H1 (cell line): ENCODE results near the gene DOCK10. TPM values are rescaled to one million over a fixed set of nuclear protein-coding genes. Genes with fewer than 3 reads are reported as not detected.

Experiments used
- CTCF ChIA-PET: fragments of 300-600 bp; sonication (Branson Sonifier 250); formaldehyde crosslinking; loops from one replicate; lab custom pipeline; 2021; ENCODE audit not compliant: partially characterized antibody; lab: Charles Lee
- POLR2A ChIA-PET: fragments of 300-600 bp; sonication (Branson Sonifier 250); formaldehyde crosslinking; loops from one replicate; lab custom pipeline; 2021; ENCODE audit warnings: inconsistent platforms; ENCODE audit not compliant: partially characterized antibody; lab: Charles Lee
- DNase-seq, 2 experiments: peaks; one replicate each; pipeline versions ENCODE4 v3.0.0 to v3.0.0-alpha.2; 2010 to 2022; ENCODE audit warnings: low spot score in 2 of 2, low read depth in 1 of 2, mixed read lengths in 1 of 2
- FAIRE-seq: peaks from 2 replicates; lab custom pipeline; 2011; peaks lifted over from hg19 to GRCh38; lab: Jason Lieb, UNC
- H2AFZ ChIP-seq: 2 replicates; pipeline ENCODE4 v1.8.1; 2012; ENCODE audit warnings: low read length, inconsistent platforms
- H2AK5ac ChIP-seq: 2 replicates; pipeline ENCODE4 v1.6.1; 2013; ENCODE audit warnings: low read depth, low read length
- H2BK120ac ChIP-seq: replicated peaks from 2 replicates; pipeline ENCODE3; 2013; ENCODE audit warnings: low read depth, low read length, inconsistent platforms
- H2BK12ac ChIP-seq: 2 replicates; pipeline ENCODE4 v1.6.1; 2013; ENCODE audit warnings: low read depth, low read length
- H2BK15ac ChIP-seq: 2 replicates; pipeline ENCODE4 v1.6.1; 2013; ENCODE audit warnings: low read length
- H2BK20ac ChIP-seq: 2 replicates; pipeline ENCODE4 v1.6.1; 2013; ENCODE audit warnings: low read length
- H2BK5ac ChIP-seq: 2 replicates; pipeline ENCODE4 v1.6.1; 2013; ENCODE audit warnings: low read depth, low read length
- H3K14ac ChIP-seq: 2 replicates; pipeline ENCODE4 v1.6.1; 2013; ENCODE audit warnings: inconsistent platforms; ENCODE audit not compliant: insufficient read length
- H3K18ac ChIP-seq: 2 replicates; pipeline ENCODE4 v1.6.1; 2013; ENCODE audit warnings: low read length; ENCODE audit errors: extremely low read depth
- H3K23ac ChIP-seq: 2 replicates; pipeline ENCODE4 v1.6.1; 2013; ENCODE audit warnings: inconsistent platforms; ENCODE audit not compliant: insufficient read length
- H3K23me2 ChIP-seq: 2 replicates; pipeline ENCODE4 v1.6.1; 2013; ENCODE audit warnings: low read depth, low read length
- H3K27ac ChIP-seq: 2 replicates; pipeline ENCODE4 v1.6.1; 2011; ENCODE audit warnings: low read depth, low read length, inconsistent platforms
- H3K27me3 ChIP-seq, 4 experiments: replicated peaks in 1 of 4; 1 replicate in 1 of 4; 2 replicates in 3 of 4; pipeline versions ENCODE4 v1.6.1 to v1.8.1; 2011 to 2013; ENCODE audit warnings: low read length in 3 of 4, mild to moderate bottlenecking in 3 of 4, inconsistent platforms in 2 of 4, mixed read lengths in 2 of 4, moderate library complexity in 1 of 4; ENCODE audit not compliant: control insufficient read depth in 3 of 4, insufficient read depth in 3 of 4; ENCODE audit errors: extremely low read depth in 1 of 4
- H3K36me3 ChIP-seq, 4 experiments: 2 replicates each; pipeline versions ENCODE4 v1.6.1 to v1.8.1; 2011 to 2013; ENCODE audit warnings: mild to moderate bottlenecking in 4 of 4, low read length in 3 of 4, moderate library complexity in 2 of 4, control low read depth in 1 of 4, inconsistent platforms in 1 of 4; ENCODE audit not compliant: insufficient read depth in 4 of 4, control insufficient read depth in 2 of 4
- H3K4ac ChIP-seq: replicated peaks from 2 replicates; pipeline ENCODE3; 2013; ENCODE audit warnings: low read length, low read depth, mixed read lengths, inconsistent platforms; ENCODE audit not compliant: insufficient read length
- H3K4me1 ChIP-seq, 4 experiments: replicated peaks in 1 of 4; 1 replicate in 1 of 4; 2 replicates in 3 of 4; pipeline versions ENCODE4 v1.6.1 to v1.8.1; 2011 to 2013; ENCODE audit warnings: low read length in 3 of 4, inconsistent platforms in 2 of 4, mixed read lengths in 1 of 4; ENCODE audit not compliant: insufficient read depth in 4 of 4, control insufficient read depth in 3 of 4
- H3K4me2 ChIP-seq, 2 experiments: 2 replicates each; pipeline versions ENCODE4 v1.6.1 to v1.8.1; 2011 to 2013; ENCODE audit warnings: low read depth in 2 of 2, low read length in 2 of 2, control low read depth in 1 of 2, inconsistent platforms in 1 of 2, mild to moderate bottlenecking in 1 of 2; ENCODE audit not compliant: insufficient read depth in 1 of 2
- H3K4me3 ChIP-seq, 4 experiments: fragments of 200-600, 300-600 bp in 1 of 4; sonication (generic), shearing (Covaris generic), sonication (Bioruptor Twin) in 1 of 4; 2 replicates each; pipeline versions ENCODE4 v1.5.1 to v1.8.1; 2011 to 2016; ENCODE audit warnings: low read length in 4 of 4, low read depth in 3 of 4, control low read depth in 2 of 4, inconsistent platforms in 2 of 4, mild to moderate bottlenecking in 2 of 4, mixed read lengths in 1 of 4, moderate library complexity in 1 of 4; ENCODE audit not compliant: insufficient read depth in 2 of 4; ENCODE audit errors: extremely low read depth in 1 of 4
- H3K56ac ChIP-seq: replicated peaks from 2 replicates; pipeline ENCODE3; 2013; ENCODE audit warnings: low read depth, mild to moderate bottlenecking, mixed read lengths, low read length, inconsistent platforms; ENCODE audit not compliant: insufficient read length
- H3K79me1 ChIP-seq: 2 replicates; pipeline ENCODE4 v1.6.1; 2013; ENCODE audit warnings: low read depth, low read length, control low read depth
- H3K79me2 ChIP-seq, 2 experiments: 2 replicates each; pipeline versions ENCODE4 v1.6.1 to v1.8.1; 2012 to 2013; ENCODE audit warnings: low read length in 2 of 2, mild to moderate bottlenecking in 2 of 2, inconsistent platforms in 1 of 2; ENCODE audit not compliant: insufficient read depth in 2 of 2, control insufficient read depth in 1 of 2
- H3K9ac ChIP-seq, 4 experiments: replicated peaks in 1 of 4; 1 replicate in 1 of 4; 2 replicates in 3 of 4; pipeline versions ENCODE4 v1.6.1 to v1.8.1; 2011 to 2013; ENCODE audit warnings: low read depth in 3 of 4, low read length in 3 of 4, control low read depth in 2 of 4, mild to moderate bottlenecking in 2 of 4, moderate library complexity in 2 of 4, inconsistent platforms in 1 of 4; ENCODE audit errors: extremely low read depth in 1 of 4
- H3K9me3 ChIP-seq, 2 experiments: 2 replicates each; pipeline versions ENCODE4 v1.6.1 to v1.8.1; 2012 to 2013; ENCODE audit warnings: mild to moderate bottlenecking in 2 of 2, moderate library complexity in 2 of 2, control low read depth in 1 of 2, inconsistent platforms in 1 of 2, low read depth in 1 of 2, low read length in 1 of 2, mixed read lengths in 1 of 2; ENCODE audit not compliant: insufficient read depth in 2 of 2
- H4K20me1 ChIP-seq, 2 experiments: replicated peaks in 1 of 2; 2 replicates each; pipeline versions ENCODE3 to v1.8.1; 2011 to 2013; ENCODE audit warnings: inconsistent platforms in 2 of 2, low read length in 2 of 2, mild to moderate bottlenecking in 1 of 2; ENCODE audit not compliant: insufficient read depth in 2 of 2, control insufficient read depth in 1 of 2
- H4K5ac ChIP-seq: 2 replicates; pipeline ENCODE4 v1.6.1; 2013; ENCODE audit warnings: low read length, low read depth, mixed read lengths, inconsistent platforms; ENCODE audit not compliant: insufficient read length
- H4K8ac ChIP-seq: 2 replicates; pipeline ENCODE4 v1.8.0; 2013; ENCODE audit warnings: mild to moderate bottlenecking, moderate library complexity, low read length, inconsistent platforms; ENCODE audit not compliant: insufficient read depth; ENCODE audit errors: extremely low read depth
- H4K91ac ChIP-seq: replicated peaks from 2 replicates; pipeline ENCODE3; 2013; ENCODE audit warnings: low read length, mixed read lengths, inconsistent platforms; ENCODE audit not compliant: insufficient read length
- E2F6 ChIP-seq: IDR thresholded peaks from 2 replicates; pipeline ENCODE4 v1.6.1; 2012; ENCODE audit warnings: inconsistent platforms
- EZH2 ChIP-seq: fragments of 200-600 bp; sonication (generic); IDR thresholded peaks from 2 replicates; pipeline ENCODE4 v1.7.1; 2012; ENCODE audit warnings: low read depth, mild to moderate bottlenecking, moderate library complexity, low read length, inconsistent platforms; ENCODE audit not compliant: severe bottlenecking
- PHF8 ChIP-seq: fragments of 200-600 bp; sonication (generic); conservative IDR thresholded peaks from 2 replicates; pipeline ENCODE4 v1.7.1; 2012; ENCODE audit warnings: low read depth, mild to moderate bottlenecking, inconsistent platforms, low read length, moderate library complexity
- SAP30 ChIP-seq: fragments of 300-600 bp; sonication (generic); IDR thresholded peaks from 2 replicates; pipeline ENCODE4 v1.7.1; 2012; ENCODE audit warnings: low read length, moderate library complexity, mild to moderate bottlenecking, inconsistent platforms; ENCODE audit not compliant: insufficient read depth, insufficient replicate concordance
- TAF7 ChIP-seq: optimal IDR thresholded peaks from 2 replicates; pipeline ENCODE3; 2011; ENCODE audit warnings: low read depth, mild to moderate bottlenecking, inconsistent platforms, low read length, moderate library complexity, borderline replicate concordance
- WGBS, 2 experiments: shearing (Covaris generic) in 1 of 2; methylation state at CpG; one replicate each; pipeline versions ENCODE4 v1.1.6 to v1.1.7; 2013 to 2015; ENCODE audit warnings: low lambda C conversion rate in 2 of 2, mixed read lengths in 2 of 2, inconsistent platforms in 1 of 2, low coverage in 1 of 2, missing lambda C conversion rate in 1 of 2; ENCODE audit not compliant: insufficient replicate concordance in 2 of 2, insufficient coverage in 1 of 2, insufficient read length in 1 of 2; ENCODE audit errors: extremely low coverage in 1 of 2, missing lambda C conversion rate in 1 of 2; 5-methylcytosine and 5-hydroxymethylcytosine counted together
- polyA plus RNA-seq, 7 experiments: library from polyadenylated mRNA; depleted of rRNA in 3 of 7; stranded (reverse) in 5 of 7; unstranded in 2 of 7; fragments of >200 nt in 5 of 7; fragments of 200-250 nt in 2 of 7; gene quantifications; 1 replicate in 5 of 7; 2 replicates in 1 of 7; 4 replicates in 1 of 7; pipeline versions ENCODE4 v1.2.1 to v1.2.3, GENCODE V29; 2011 to 2013; ENCODE audit warnings: missing spikeins in 2 of 7, mixed read lengths in 2 of 7
- total RNA-seq: library from RNA; stranded (reverse); fragmentation: NEBNext Ultra II Directional; extraction: Animal tissue kit (Norgen Biotek cat#: 25700); gene quantifications from 2 replicates; pipeline ENCODE4 v1.2.1, GENCODE V29; 2021

Gene DOCK10
- total and polyA plus RNA-seq, 2 of the 8 experiments (the other 6 are each of a cell fraction or from before 2014, with no cell fraction given): 0.33 to 1.6 TPM

- Histone ChIP-seq H3K23ac (no peak overlapping the region), H3K18ac (no peak overlapping the region), H3K56ac (no peak overlapping the region), H3K79me1 (no peaks in the 10 kb centered on the region), H3K14ac (no peak overlapping the region), H4K20me1 (no peaks in the 10 kb centered on the region), H3K9ac (no peak overlapping the region), H2BK20ac (no peak overlapping the region), H3K27me3 (no peaks in the 10 kb centered on the region), H4K8ac (no peak overlapping the region), H3K27ac (no peak overlapping the region), H3K4me2 (no peak overlapping the region), H3K4ac (no peak overlapping the region), H3K4me3 (no peak overlapping the region), H3K79me2 (no peaks in the 10 kb centered on the region), H3K23me2 (no peaks in the 10 kb centered on the region), H3K9me3 (no peaks in the 10 kb centered on the region), H2BK120ac (no peak overlapping the region), H2BK15ac (no peak overlapping the region), H3K4me1 (no peaks in the 10 kb centered on the region), H3K36me3 (no peaks in the 10 kb centered on the region), H2BK5ac (no peak overlapping the region), H4K5ac (no peak overlapping the region), H2AK5ac (no peak overlapping the region), H2BK12ac (no peak overlapping the region), H2AFZ (no peak overlapping the region), H4K91ac (no peak overlapping the region)
- 86% methylated on average over 4 of the region's 4 CpGs; no CpG with 5 or more reads in 1 of the 2 experiments for WGBS, 2 experiments
- POLR2A ChIA-PET: no interaction called here
- DNase-seq: no peak
- FAIRE-seq: no peak
- CTCF ChIA-PET: no interaction called here
- TF ChIP-seq EZH2 (no peak), TAF7 (no peak), SAP30 (no peak), PHF8 (no peak), E2F6 (no peak)
Observed at GRCh38 chr2:225031599-225031998, 10.7 kb downstream of the DOCK10 start.
